K562 (cell line): ENCODE measurements around the gene SLC25A1. TPM values are rescaled to one million over a fixed set of nuclear protein-coding genes. Genes with fewer than 3 reads are reported as not detected.

Experiments
- CEBPB ChIP-seq: fragments of 450-650 bp; IDR thresholded peaks from 2 replicates; pipeline ENCODE4 v1.6.1; 2016; ENCODE audit warnings: missing genetic modification characterization, missing compliant biosample characterization
- CTCF ChIP-seq, 3 experiments: IDR thresholded peaks in 2 of 3; conservative IDR thresholded peaks in 1 of 3; 2 replicates each; pipeline ENCODE4 v1.5.1; 2011 to 2012; ENCODE audit warnings: low read length in 3 of 3, mild to moderate bottlenecking in 3 of 3, control low read depth in 2 of 3, improper control_type of control experiment in 1 of 3, inconsistent platforms in 1 of 3, low read depth in 1 of 3, mixed read lengths in 1 of 3, moderate library complexity in 1 of 3; ENCODE audit not compliant: insufficient read depth in 2 of 3
- KLF1 ChIP-seq: fragments of 450-650 bp; IDR thresholded peaks from 2 replicates; pipeline ENCODE4 v1.6.1; 2016; ENCODE audit warnings: missing genetic modification characterization, missing compliant biosample characterization
- NEUROD1 ChIP-seq: fragments of 150-350 bp; IDR thresholded peaks from 2 replicates; pipeline ENCODE4 v1.6.1; 2014; ENCODE audit warnings: borderline replicate concordance, low read length, low read depth; ENCODE audit not compliant: partially characterized antibody
- PPARD ChIP-seq: fragments of 250-450 bp; sonication (Bioruptor Pico); IDR thresholded peaks from 2 replicates; pipeline ENCODE4 v1.8.0; 2022; ENCODE audit warnings: inconsistent platforms, mild to moderate bottlenecking, moderate library complexity
- REST ChIP-seq, 2 experiments: fragments of 450-650 bp; formaldehyde crosslinking in 1 of 2; IDR thresholded peaks; 2 replicates each; pipeline versions ENCODE4 v1.4.0 to v1.6.1; 2014 to 2020; ENCODE audit warnings: mild to moderate bottlenecking in 2 of 2, borderline replicate concordance in 1 of 2, low read depth in 1 of 2
- ZFP36 ChIP-seq: fragments of 150-350 bp; IDR thresholded peaks from 2 replicates; pipeline ENCODE4 v1.6.1; 2018; ENCODE audit warnings: low read length, low read depth; ENCODE audit not compliant: partially characterized antibody
- ZNF165 ChIP-seq: fragments of 250-450 bp; sonication (Bioruptor Pico); IDR thresholded peaks from 2 replicates; pipeline ENCODE4 v1.4.0; 2020; ENCODE audit warnings: borderline replicate concordance
- ZNF76 ChIP-seq: fragments of 250-450 bp; sonication (Bioruptor Pico); IDR thresholded peaks from 2 replicates; pipeline ENCODE4 v1.4.0; 2020; ENCODE audit warnings: mild to moderate bottlenecking, moderate library complexity, borderline replicate concordance
- polyA plus RNA-seq, 8 experiments: library from polyadenylated mRNA; depleted of rRNA in 4 of 8; stranded (reverse) in 5 of 8; unstranded in 3 of 8; fragments of >200 nt; fragmentation: Nextera tagmentation in 2 of 8; fragmentation: Illumina TruSeq in 1 of 8; extraction: Ambion mirVana in 2 of 8; extraction: Trizol in 1 of 8; gene quantifications; 2 replicates each; pipeline versions ENCODE4 v1.2.1 to v1.2.3, GENCODE V29; 2011 to 2014; ENCODE audit warnings: inconsistent platforms in 1 of 8, missing spikeins in 1 of 8
- total RNA-seq, 7 experiments: library from RNA; depleted of rRNA in 6 of 7; stranded (reverse); fragments of >200 nt in 6 of 7; fragmentation: Illumina TruSeq in 2 of 7; extraction: Trizol in 2 of 7; gene quantifications; 2 replicates each; pipeline versions ENCODE4 v1.2.1 to v1.2.3, GENCODE V29; 2011 to 2021; ENCODE audit warnings: low replicate concordance in 1 of 7
- TF ChIP-seq, protein P1 (sequence below): fragments of 250-450 bp; sonication (Bioruptor Pico); IDR thresholded peaks from 2 replicates; pipeline ENCODE4 v1.4.0; 2020; ENCODE audit warnings: mild to moderate bottlenecking

Gene SLC25A1
- total and polyA plus RNA-seq, 9 of the 15 experiments (the other 6 are each of a cell fraction or from before 2014, with no cell fraction given), result 11.0 to 408 (median 110) TPM

DNA sequence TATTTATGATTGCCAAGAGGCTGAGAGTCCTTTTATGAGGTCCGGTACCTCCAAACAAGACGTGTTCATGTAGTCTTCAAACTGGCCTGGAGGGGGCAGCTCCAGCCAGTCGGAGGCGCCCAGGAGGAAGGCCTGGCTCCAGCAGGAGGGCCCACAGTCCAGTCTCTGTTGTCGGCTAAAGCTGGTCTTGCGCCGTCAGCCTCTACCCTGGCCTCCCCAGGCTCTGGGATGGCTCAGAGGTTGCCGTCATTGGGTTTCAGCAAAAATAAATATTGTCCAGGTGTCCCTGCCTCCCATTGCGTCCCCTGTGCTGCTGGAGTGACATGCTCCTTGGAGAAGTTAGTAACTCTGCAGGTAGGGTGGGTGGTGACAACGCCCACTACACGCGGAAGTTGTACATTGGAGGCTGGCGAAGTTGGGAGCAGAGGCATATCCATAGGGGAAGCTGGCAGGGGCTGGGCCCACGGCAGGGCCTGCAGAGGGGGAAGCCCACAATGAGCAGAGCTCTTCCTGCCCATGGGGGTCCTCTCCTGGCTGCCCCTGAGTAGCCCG lies 1.0 kb upstream of the SLC25A1 start (continued):
- TF ChIP-seq NEUROD1 (peak; percentile 79), CEBPB (tag) (no peak), REST (IDR thresholded peaks at IDR 0.05; ENCODE audit: borderline replicate concordance) (no peak), REST (CRISPR knock-in tag; IDR thresholded peaks at IDR 0.05; ENCODE audit: low read depth) (peak; percentile 69; the same call in 1 of the 2 replicates), KLF1 (tag) (peak; percentile 15; the same call in 1 of the 2 replicates), ZNF76 (0 out of 2 replicates have a peak, but pooled peaks have one; percentile 25), CTCF (IDR thresholded peaks at IDR 0.05 in 2 of 3, conservative IDR thresholded peaks at IDR 0.05 in 1 of 3; ENCODE audit: insufficient read depth in 2 of 3, low read depth in 1 of 3, low read length in 3 of 3) (peak; percentile 99 to 100 (median 99)), PPARD (CRISPR knock-in tag) (0 out of 2 replicates have a peak, but pooled peaks have one; percentile 4), ZNF165 (CRISPR knock-in tag) (0 out of 2 replicates have a peak, but pooled peaks have one; percentile 19), ZFP36 (peak; percentile 69)
- TF ChIP-seq, protein P1, sequence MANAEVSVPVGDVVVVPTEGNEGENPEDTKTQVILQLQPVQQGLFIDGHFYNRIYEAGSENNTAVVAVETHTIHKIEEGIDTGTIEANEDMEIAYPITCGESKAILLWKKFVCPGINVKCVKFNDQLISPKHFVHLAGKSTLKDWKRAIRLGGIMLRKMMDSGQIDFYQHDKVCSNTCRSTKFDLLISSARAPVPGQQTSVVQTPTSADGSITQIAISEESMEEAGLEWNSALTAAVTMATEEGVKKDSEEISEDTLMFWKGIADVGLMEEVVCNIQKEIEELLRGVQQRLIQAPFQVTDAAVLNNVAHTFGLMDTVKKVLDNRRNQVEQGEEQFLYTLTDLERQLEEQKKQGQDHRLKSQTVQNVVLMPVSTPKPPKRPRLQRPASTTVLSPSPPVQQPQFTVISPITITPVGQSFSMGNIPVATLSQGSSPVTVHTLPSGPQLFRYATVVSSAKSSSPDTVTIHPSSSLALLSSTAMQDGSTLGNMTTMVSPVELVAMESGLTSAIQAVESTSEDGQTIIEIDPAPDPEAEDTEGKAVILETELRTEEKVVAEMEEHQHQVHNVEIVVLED, result no peak; the same call in 1 of the 2 replicates
